Measurements from ENCODE around the gene SULT2B1.

GRCh38 chr19:48573163-48573505 lies 21.2 kb downstream of the SULT2B1 start:
- no peak for TF ChIP-seq CTCF (conservative IDR thresholded peaks at IDR 0.05; ENCODE audit: low read length)
- no peak for TF ChIP-seq EZH2phosphoT487 (IDR thresholded peaks at IDR 0.05; ENCODE audit: borderline replicate concordance, low read depth, low read length)
